ENCODE results near the gene IHH. TPM values are rescaled to one million over a fixed set of nuclear protein-coding genes. Genes with fewer than 3 reads are reported as not detected.

IHH gene
- total RNA-seq, 1 experiment from 2014 or later = 0.11 TPM

GRCh38 chr2:219056896-219057708, 3.6 kb downstream of the IHH start:
- no peak for ATAC-seq
- ChIA-PET CTCF (interaction anchor here (0.7 to 8.3 kb wide), 21 partner anchors 15 to 176 kb away, joined by 3 to 198 read pairs (median 8); partner anchors contain the start of genes CDK5R2, CFAP65, NHEJ1 and WNT10A), POLR2A (no interaction called here)
- TF ChIP-seq ZMAT4 (CRISPR knock-in tag; IDR thresholded peaks at IDR 0.05) = no peak
- no peak for TF ChIP-seq MYBL2 (CRISPR knock-in tag; IDR thresholded peaks at IDR 0.05)
- no peak for TF ChIP-seq AFF4 (CRISPR knock-in tag; IDR thresholded peaks at IDR 0.05; ENCODE audit: borderline replicate concordance)
- TF ChIP-seq KAT7 (CRISPR knock-in tag; IDR thresholded peaks at IDR 0.05; ENCODE audit: borderline replicate concordance) = no peak
- Mint-ChIP-seq H3K4me3 (peak overlapping the region; percentile 58), H3K27me3 (ENCODE audit: low read depth) (peaks cover 96% of the 10 kb centered on the region), H3K4me1 (peaks cover 19% of the 10 kb centered on the region), H3K9me3 (no peaks in the 10 kb centered on the region), H3K36me3 (no peaks in the 10 kb centered on the region), H3K27ac (no peak overlapping the region)
- peak; percentile 47 for DNase-seq (ENCODE audit: low spot score)

GRCh38 chr2:219056176-219056895, 4.4 kb downstream of the IHH start:
- no peak for TF ChIP-seq HMGXB4 (CRISPR knock-in tag; IDR thresholded peaks at IDR 0.05)
- TF ChIP-seq NFATC4 (CRISPR knock-in tag; IDR thresholded peaks at IDR 0.05) = no peak
- TF ChIP-seq NR2C2 (CRISPR knock-in tag; IDR thresholded peaks at IDR 0.05) = no peak
- ChIA-PET POLR2A (interaction anchor here (0.6 kb wide), 1 partner anchor 68 kb away, joined by 3 read pairs; no protein-coding TSS in a partner anchor), CTCF (interaction anchor here (0.7 to 8.3 kb wide), 8 partner anchors 17 to 439 kb away, joined by 3 to 97 read pairs (median 34); partner anchors contain the start of gene NHEJ1)
- Mint-ChIP-seq H3K36me3 (no peaks in the 10 kb centered on the region), H3K27ac (no peak overlapping the region), H3K4me3 (no peak overlapping the region), H3K27me3 (ENCODE audit: low read depth) (peaks cover 90% of the 10 kb centered on the region), H3K9me3 (no peaks in the 10 kb centered on the region), H3K4me1 (peaks cover 11% of the 10 kb centered on the region)
- DNase-seq (ENCODE audit: low spot score) = no peak
- ATAC-seq = no peak

- ATAC-seq = no peak
- CTCF ChIA-PET = interaction anchor here (0.5 to 8.3 kb wide), 6 partner anchors 18 to 440 kb away, joined by 3 to 97 read pairs (median 4); partner anchors contain the start of gene NHEJ1
- H3K4me1 Mint-ChIP-seq = peaks cover 10% of the 10 kb centered on the region
- H3K9me3 Mint-ChIP-seq = no peaks in the 10 kb centered on the region
- H3K27me3 Mint-ChIP-seq (ENCODE audit: low read depth) = peaks cover 91% of the 10 kb centered on the region
- H3K36me3 Mint-ChIP-seq = no peaks in the 10 kb centered on the region
- no peak for DNase-seq (ENCODE audit: low spot score)
- POLR2A ChIA-PET = no interaction called here
- H3K27ac Mint-ChIP-seq = no peak overlapping the region
- no peak overlapping the region for H3K4me3 Mint-ChIP-seq
- TF ChIP-seq NFATC4 (CRISPR knock-in tag; IDR thresholded peaks at IDR 0.05) = no peak
- TF ChIP-seq SP1 (CRISPR knock-in tag; conservative IDR thresholded peaks at IDR 0.05) = no peak
- TF ChIP-seq CDX4 (CRISPR knock-in tag; IDR thresholded peaks at IDR 0.05; ENCODE audit: borderline replicate concordance) = no peak
- TF ChIP-seq ZBTB21 (CRISPR knock-in tag; IDR thresholded peaks at IDR 0.05; ENCODE audit: borderline replicate concordance) = no peak
- TF ChIP-seq CTCF (IDR thresholded peaks at IDR 0.05) = no peak
- TF ChIP-seq PRRX2 (CRISPR knock-in tag; IDR thresholded peaks at IDR 0.05) = no peak
- no peak for TF ChIP-seq SMAD4 (CRISPR knock-in tag; IDR thresholded peaks at IDR 0.05)
- TF ChIP-seq ZNF138 (CRISPR knock-in tag; conservative IDR thresholded peaks at IDR 0.05) = no peak
- no peak for TF ChIP-seq TCF7 (CRISPR knock-in tag; IDR thresholded peaks at IDR 0.05; ENCODE audit: low read depth)
Measured at GRCh38 chr2:219054956-219055903, 5.5 kb downstream of the IHH start.
